HepG2 (cell line): ENCODE results near the gene CALD1. TPM values are rescaled to one million over a fixed set of nuclear protein-coding genes. Genes with fewer than 3 reads are reported as not detected.

Experiments
- FOXK2 ChIP-seq: fragments of 450-650 bp; IDR thresholded peaks from 2 replicates; pipeline ENCODE4 v1.6.1; 2016
- GATA4 ChIP-seq: sonication (generic); IDR thresholded peaks from 2 replicates; pipeline ENCODE4 v1.6.1; 2016; ENCODE audit warnings: antibody characterized with exemption, low read depth, borderline replicate concordance
- HBP1 ChIP-seq: IDR thresholded peaks from 2 replicates; pipeline ENCODE4 v1.6.1; 2016; ENCODE audit warnings: low read depth, control low read depth
- HDAC2 ChIP-seq: sonication (generic); formaldehyde crosslinking; IDR thresholded peaks from 2 replicates; pipeline ENCODE4 v1.4.0; 2020; ENCODE audit warnings: missing genetic modification reagents
- KAT7 ChIP-seq: IDR thresholded peaks from 2 replicates; pipeline ENCODE4 v1.6.1; 2018; ENCODE audit warnings: borderline replicate concordance, missing compliant biosample characterization
- NFIC ChIP-seq: IDR thresholded peaks from 2 replicates; pipeline ENCODE4 v1.6.1; 2012; ENCODE audit warnings: mild to moderate bottlenecking, low read length, inconsistent platforms
- NR3C1 ChIP-seq: sonication (generic); formaldehyde crosslinking; IDR thresholded peaks from 2 replicates; pipeline ENCODE4 v1.4.0; 2020; ENCODE audit warnings: missing genetic modification reagents
- PCBP1 ChIP-seq: fragments of 200-400 bp; formaldehyde crosslinking; IDR thresholded peaks from 2 replicates; pipeline ENCODE4 v1.6.1; 2017; ENCODE audit warnings: mild to moderate bottlenecking, low read depth, low read length, borderline replicate concordance
- POLR2AphosphoS2 ChIP-seq: IDR thresholded peaks from 2 replicates; pipeline ENCODE4 v1.6.1; 2011; ENCODE audit warnings: low read depth, low read length, improper control_type of control experiment
- U2AF2 ChIP-seq: fragments of 200-400 bp; formaldehyde crosslinking; IDR thresholded peaks from 2 replicates; pipeline ENCODE4 v1.6.1; 2017; ENCODE audit warnings: low read depth, mild to moderate bottlenecking, low read length
- ZFP62 ChIP-seq: sonication (generic); formaldehyde crosslinking; IDR thresholded peaks from 2 replicates; pipeline ENCODE4 v1.4.0; 2020; ENCODE audit warnings: missing genetic modification reagents
- ZGPAT ChIP-seq: IDR thresholded peaks from 2 replicates; pipeline ENCODE4 v1.6.1; 2016; ENCODE audit warnings: mild to moderate bottlenecking
- ZHX1 ChIP-seq: sonication (generic); formaldehyde crosslinking; IDR thresholded peaks from 2 replicates; pipeline ENCODE4 v1.8.1; 2022; ENCODE audit warnings: low read depth, mild to moderate bottlenecking, missing genetic modification reagents
- ZNF687 ChIP-seq: sonication (generic); formaldehyde crosslinking; IDR thresholded peaks from 2 replicates; pipeline ENCODE4 v1.5.1; 2020; ENCODE audit warnings: mild to moderate bottlenecking, missing genetic modification reagents, moderate library complexity
- ZNF691 ChIP-seq: sonication (generic); formaldehyde crosslinking; IDR thresholded peaks from 2 replicates; pipeline ENCODE4 v1.4.0; 2020; ENCODE audit warnings: missing genetic modification reagents, low read depth, mild to moderate bottlenecking, borderline replicate concordance
- ZNF704 ChIP-seq: sonication (generic); formaldehyde crosslinking; IDR thresholded peaks from 2 replicates; pipeline ENCODE4 v1.8.1; 2023; ENCODE audit warnings: mild to moderate bottlenecking, inconsistent platforms, moderate library complexity, missing genetic modification reagents, borderline replicate concordance
- polyA plus RNA-seq, 8 experiments: library from polyadenylated mRNA; depleted of rRNA in 3 of 8; stranded (reverse) in 7 of 8; unstranded in 1 of 8; fragments of >200 nt; fragmentation: Illumina TruSeq in 4 of 8; extraction: Trizol in 4 of 8; gene quantifications; 2 replicates each; pipeline versions ENCODE4 v1.2.1 to v1.2.3, GENCODE V29; 2011 to 2016; ENCODE audit warnings: low read depth in 4 of 8, missing spikeins in 1 of 8, mixed read lengths in 1 of 8; ENCODE audit not compliant: insufficient read depth in 1 of 8
- total RNA-seq, 5 experiments: library from RNA; depleted of rRNA; stranded (reverse); fragments of >200 nt; fragmentation: Illumina TruSeq; extraction: Trizol; gene quantifications; 2 replicates each; pipeline ENCODE4 v1.2.3, GENCODE V29; 2016; ENCODE audit warnings: low read depth in 1 of 5

The CALD1 gene
- total and polyA plus RNA-seq, 2 of the 13 experiments (the other 11 are each of a cell fraction or from before 2014, with no cell fraction given), result 53.0 to 112 TPM

- TF ChIP-seq ZHX1 (no peak; the same call in 1 of the 2 replicates), ZFP62 (CRISPR knock-in tag) (no peak), HDAC2 (CRISPR knock-in tag) (peak; percentile 78; the same call in 1 of the 2 replicates), NFIC (no peak), ZGPAT (CRISPR knock-in tag) (peak; percentile 76), HBP1 (CRISPR knock-in tag) (0 out of 2 replicates have a peak, but pooled peaks have one; percentile 33), NR3C1 (no peak), FOXK2 (peak; percentile 66; the same call in 1 of the 2 replicates), ZNF704 (CRISPR knock-in tag) (no peak), GATA4 (no peak), ZNF687 (CRISPR knock-in tag) (peak; percentile 96), KAT7 (CRISPR knock-in tag) (no peak; the same call in 1 of the 2 replicates), POLR2AphosphoS2 (no peak), PCBP1 (no peak), ZNF691 (CRISPR knock-in tag) (0 out of 2 replicates have a peak, but pooled peaks have one; percentile 52), U2AF2 (no peak)
Observed at GRCh38 chr7:134891262-134891695, 111.8 kb downstream of the CALD1 start (continued).
